ENCODE data around the gene ZNF384. TPM values are rescaled to one million over a fixed set of nuclear protein-coding genes. Genes with fewer than 3 reads are reported as not detected.

ZNF384 gene
- total RNA-seq, 1 donor from 2014 or later: 86.9 TPM

GRCh38 chr12:6662906-6663742 is 26.1 kb downstream of the ZNF384 start, which contains the start of gene ING4:
TSS of gene ING4 (minus strand) at chr12:6663119. CDS start at chr12:6663101, 18 bp downstream.
- intact Hi-C loops (cut with micrococcal nuclease): loop anchor here (1.0 to 2.0 kb wide), 16 partner anchors 26 to 307 kb away; partner anchors contain the start of genes C12orf57, CHD4, COPS7A and EMG1

- intact Hi-C loops (cut with micrococcal nuclease): loop anchor here (2.0 kb wide), 2 partner anchors 46 to 282 kb away; partner anchors contain the start of gene C12orf57
Observed at GRCh38 chr12:6662602-6662905, 26.6 kb downstream of the ZNF384 start.

- intact Hi-C loops (cut with micrococcal nuclease): no loop called here
Observed at GRCh38 chr12:6653987-6654386, 35.2 kb downstream of the ZNF384 start.

- intact Hi-C loops (cut with micrococcal nuclease): no loop called here
Observed at GRCh38 chr12:6653342-6653741, 35.8 kb downstream of the ZNF384 start.

GRCh38 chr12:6652391-6652790 is 36.8 kb downstream of the ZNF384 start:
- intact Hi-C loops (cut with micrococcal nuclease): no loop called here

- intact Hi-C loops (cut with micrococcal nuclease): no loop called here
Observed at GRCh38 chr12:6650832-6651231, 38.3 kb downstream of the ZNF384 start.

- intact Hi-C loops (cut with micrococcal nuclease): loop anchor here (1.0 kb wide), 1 partner anchor 12 kb away; the partner anchor contains the start of gene LPAR5
Observed at GRCh38 chr12:6647083-6647604, 42.0 kb downstream of the ZNF384 start, which contains the start of gene ACRBP. TSS of gene ACRBP (minus strand) at chr12:6647432. CDS start at chr12:6647366, 66 bp downstream.

- intact Hi-C loops (cut with micrococcal nuclease): loop anchor here (1.0 kb wide), 1 partner anchor 11 kb away; the partner anchor contains the start of gene LPAR5
Observed at GRCh38 chr12:6646276-6647082, 42.7 kb downstream of the ZNF384 start.

- intact Hi-C loops (cut with micrococcal nuclease): no loop called here
Observed at GRCh38 chr12:6644903-6645302, 44.3 kb downstream of the ZNF384 start.

- intact Hi-C loops (cut with micrococcal nuclease): no loop called here
Observed at GRCh38 chr12:6644257-6644596, 44.9 kb downstream of the ZNF384 start.

GRCh38 chr12:6643569-6644256 is 45.5 kb downstream of the ZNF384 start:
- intact Hi-C loops (cut with micrococcal nuclease): no loop called here

- intact Hi-C loops (cut with micrococcal nuclease): no loop called here
Observed at GRCh38 chr12:6641131-6641530, 48.0 kb downstream of the ZNF384 start.

GRCh38 chr12:6640497-6640896 is 48.7 kb downstream of the ZNF384 start:
- intact Hi-C loops (cut with micrococcal nuclease): no loop called here

GRCh38 chr12:6639151-6639801 is 49.9 kb downstream of the ZNF384 start:
- intact Hi-C loops (cut with micrococcal nuclease): no loop called here

GRCh38 chr12:6638305-6638704 is 50.9 kb downstream of the ZNF384 start:
- intact Hi-C loops (cut with micrococcal nuclease): no loop called here

GRCh38 chr12:6635856-6636531 is 53.2 kb downstream of the ZNF384 start, which contains the start of gene LPAR5:
TSS of gene LPAR5 (minus strand) at chr12:6635959. CDS start at chr12:6621248, 14,711 bp downstream.
- intact Hi-C loops (cut with micrococcal nuclease): loop anchor here (1.0 kb wide), 1 partner anchor 11 kb away; the partner anchor contains the start of gene ACRBP

GRCh38 chr12:6635375-6635855 is 53.8 kb downstream of the ZNF384 start:
- intact Hi-C loops (cut with micrococcal nuclease): loop anchor here (1.0 kb wide), 1 partner anchor 12 kb away; the partner anchor contains the start of gene ACRBP

- intact Hi-C loops (cut with micrococcal nuclease): loop anchor here (1.0 kb wide), 2 partner anchors 31 to 57 kb away; partner anchors contain the start of genes ING4 and ZNF384
Observed at GRCh38 chr12:6632026-6632983, 56.9 kb downstream of the ZNF384 start.
